WTC11 (cell line): ENCODE measurements around the gene ICA1. TPM values are rescaled to one million over a fixed set of nuclear protein-coding genes. Genes with fewer than 3 reads are reported as not detected.

Source experiments
- ATAC-seq: fragments of 200-7000 bp; cut with Tn5 transposase; 2 replicates; pipeline ENCODE4 v1.10.0; 2021; ENCODE audit warnings: mild to moderate bottlenecking, moderate library complexity
- CTCF ChIA-PET: fragments of 300-600 bp; sonication (Branson Sonifier 250); formaldehyde crosslinking; loops from one replicate; lab custom pipeline; 2021; ENCODE audit warnings: antibody characterized with exemption; lab: Charles Lee
- POLR2A ChIA-PET: fragments of 350-600 bp; sonication (Branson Sonifier 250); formaldehyde crosslinking; loops from one replicate; lab custom pipeline; 2021; ENCODE audit warnings: antibody characterized with exemption; lab: Charles Lee
- DNase-seq: peaks from one replicate; pipeline ENCODE4 v3.0.0; 2021; ENCODE audit warnings: low spot score
- H3K27ac Mint-ChIP-seq: 2 replicates; pipeline ENCODE4 v1.8.0; 2021; ENCODE audit warnings: mixed read lengths
- H3K27me3 Mint-ChIP-seq: 2 replicates; pipeline ENCODE4 v1.8.0; 2021; ENCODE audit warnings: low read depth, mild to moderate bottlenecking, moderate library complexity, mixed read lengths
- H3K36me3 Mint-ChIP-seq: 2 replicates; pipeline ENCODE4 v1.8.0; 2021; ENCODE audit warnings: mixed read lengths
- H3K4me1 Mint-ChIP-seq: 2 replicates; pipeline ENCODE4 v1.8.0; 2022; ENCODE audit warnings: mixed read lengths
- H3K4me3 Mint-ChIP-seq: 2 replicates; pipeline ENCODE4 v1.8.0; 2021; ENCODE audit warnings: mild to moderate bottlenecking, moderate library complexity, mixed read lengths
- H3K9me3 Mint-ChIP-seq: 2 replicates; pipeline ENCODE4 v1.8.0; 2021; ENCODE audit warnings: mixed read lengths
- ATF3 ChIP-seq: sonication (generic); formaldehyde crosslinking; conservative IDR thresholded peaks from 2 replicates; pipeline ENCODE4 v1.8.1; 2022; ENCODE audit warnings: mild to moderate bottlenecking, missing genetic modification reagents
- CDX4 ChIP-seq: fragments of 250-450 bp; sonication (Bioruptor Pico); IDR thresholded peaks from 2 replicates; pipeline ENCODE4 v1.9.0; 2021; ENCODE audit warnings: moderate library complexity, mild to moderate bottlenecking, inconsistent platforms, borderline replicate concordance
- CREM ChIP-seq: sonication (generic); formaldehyde crosslinking; IDR thresholded peaks from 2 replicates; pipeline ENCODE4 v1.8.1; 2022; ENCODE audit warnings: mild to moderate bottlenecking, missing genetic modification reagents, moderate library complexity
- ELF4 ChIP-seq: sonication (generic); formaldehyde crosslinking; IDR thresholded peaks from 2 replicates; pipeline ENCODE4 v1.8.1; 2022; ENCODE audit warnings: low read depth, mild to moderate bottlenecking, moderate library complexity, missing genetic modification reagents
- EMX1 ChIP-seq: fragments of 250-450 bp; sonication (Bioruptor Pico); IDR thresholded peaks from 2 replicates; pipeline ENCODE4 v1.8.0; 2021; ENCODE audit warnings: mild to moderate bottlenecking
- ERG ChIP-seq: fragments of 250-450 bp; sonication (Bioruptor Pico); IDR thresholded peaks from 2 replicates; pipeline ENCODE4 v1.8.0; 2021; ENCODE audit warnings: mild to moderate bottlenecking
- ESRRA ChIP-seq: sonication (generic); formaldehyde crosslinking; IDR thresholded peaks from 2 replicates; pipeline ENCODE4 v1.8.1; 2022; ENCODE audit warnings: mild to moderate bottlenecking, missing genetic modification reagents, borderline replicate concordance
- GRHL2 ChIP-seq: fragments of 250-450 bp; sonication (Bioruptor Pico); IDR thresholded peaks from 2 replicates; pipeline ENCODE4 v1.8.0; 2022; ENCODE audit warnings: mild to moderate bottlenecking, moderate library complexity; ENCODE audit not compliant: insufficient replicate concordance, severe bottlenecking
- HMGXB4 ChIP-seq: sonication (generic); formaldehyde crosslinking; IDR thresholded peaks from 2 replicates; pipeline ENCODE4 v1.8.1; 2023; ENCODE audit warnings: mild to moderate bottlenecking, moderate library complexity, missing genetic modification reagents
- IRF2 ChIP-seq: sonication (generic); formaldehyde crosslinking; IDR thresholded peaks from 2 replicates; pipeline ENCODE4 v1.8.0; 2022; ENCODE audit warnings: low read depth, missing genetic modification reagents, borderline replicate concordance
- MLX ChIP-seq: sonication (generic); formaldehyde crosslinking; IDR thresholded peaks from 2 replicates; pipeline ENCODE4 v1.8.1; 2023; ENCODE audit warnings: mild to moderate bottlenecking, missing genetic modification reagents, moderate library complexity
- PRDM15 ChIP-seq: sonication (generic); formaldehyde crosslinking; IDR thresholded peaks from 2 replicates; pipeline ENCODE4 v1.8.0; 2022; ENCODE audit warnings: missing genetic modification reagents
- PREB ChIP-seq: sonication (generic); formaldehyde crosslinking; IDR thresholded peaks from 2 replicates; pipeline ENCODE4 v1.8.1; 2022; ENCODE audit warnings: mild to moderate bottlenecking, missing genetic modification reagents, moderate library complexity, borderline replicate concordance
- PRRX2 ChIP-seq: fragments of 250-450 bp; sonication (Bioruptor Pico); IDR thresholded peaks from 2 replicates; pipeline ENCODE4 v1.8.0; 2021; ENCODE audit warnings: mild to moderate bottlenecking
- RORB ChIP-seq: fragments of 250-450 bp; sonication (Bioruptor Pico); IDR thresholded peaks from 2 replicates; pipeline ENCODE4 v1.9.0; 2021; ENCODE audit warnings: mild to moderate bottlenecking
- SMAD4 ChIP-seq: sonication (generic); formaldehyde crosslinking; IDR thresholded peaks from 2 replicates; pipeline ENCODE4 v1.8.0; 2022; ENCODE audit warnings: mild to moderate bottlenecking, missing genetic modification reagents
- SP1 ChIP-seq: sonication (generic); formaldehyde crosslinking; conservative IDR thresholded peaks from 2 replicates; pipeline ENCODE4 v1.8.1; 2022; ENCODE audit warnings: missing genetic modification reagents
- ZBTB21 ChIP-seq: sonication (generic); formaldehyde crosslinking; IDR thresholded peaks from 2 replicates; pipeline ENCODE4 v1.8.1; 2023; ENCODE audit warnings: mild to moderate bottlenecking, missing genetic modification reagents, borderline replicate concordance
- ZMAT4 ChIP-seq: fragments of 250-450 bp; sonication (Bioruptor Pico); IDR thresholded peaks from 2 replicates; pipeline ENCODE4 v1.9.0; 2021; ENCODE audit warnings: mild to moderate bottlenecking
- ZNF423 ChIP-seq: fragments of 250-450 bp; sonication (Bioruptor Pico); IDR thresholded peaks from 2 replicates; pipeline ENCODE4 v2.1.2; 2022; ENCODE audit warnings: mild to moderate bottlenecking, moderate library complexity
- ZNF512 ChIP-seq: sonication (generic); formaldehyde crosslinking; IDR thresholded peaks from 2 replicates; pipeline ENCODE4 v1.8.1; 2022; ENCODE audit warnings: missing genetic modification reagents, borderline replicate concordance
- ZSCAN18 ChIP-seq: fragments of 250-450 bp; sonication (Bioruptor Pico); IDR thresholded peaks from 2 replicates; pipeline ENCODE4 v2.1.2; 2022; ENCODE audit warnings: mild to moderate bottlenecking, moderate library complexity
- total RNA-seq: library from RNA; stranded (reverse); gene quantifications from 3 replicates; pipeline ENCODE4 v1.2.3, GENCODE V29; 2021

The ICA1 gene
- total RNA-seq, 1 experiment from 2014 or later = 31.2 TPM

GRCh38 chr7:8146106-8146787 is 115.7 kb downstream of the ICA1 start:
- H3K36me3 Mint-ChIP-seq = no peaks in the 10 kb centered on the region
- H3K9me3 Mint-ChIP-seq = no peaks in the 10 kb centered on the region
- H3K4me3 Mint-ChIP-seq = no peak overlapping the region
- H3K4me1 Mint-ChIP-seq = peaks cover 47% of the 10 kb centered on the region
- CTCF ChIA-PET = interaction anchor here (1.1 kb wide), 1 partner anchor 465 kb away, joined by 3 read pairs; no protein-coding TSS in a partner anchor
- DNase-seq = no peak
- ATAC-seq = no peak
- H3K27me3 Mint-ChIP-seq = no peaks in the 10 kb centered on the region
- POLR2A ChIA-PET = no interaction called here
- H3K27ac Mint-ChIP-seq = no peak overlapping the region
- TF ChIP-seq ZNF512 (CRISPR knock-in tag) = no peak
- no peak for TF ChIP-seq ZBTB21
- no peak for TF ChIP-seq SMAD4 (CRISPR knock-in tag)
- TF ChIP-seq PREB = no peak
- TF ChIP-seq PRDM15 (CRISPR knock-in tag) = no peak
- no peak for TF ChIP-seq HMGXB4 (CRISPR knock-in tag)
- TF ChIP-seq ESRRA = no peak
- no peak for TF ChIP-seq EMX1 (CRISPR knock-in tag)
- TF ChIP-seq ZNF423 (CRISPR knock-in tag) = no peak
- TF ChIP-seq RORB (CRISPR knock-in tag) = no peak
- no peak for TF ChIP-seq PRRX2 (CRISPR knock-in tag)
- TF ChIP-seq CDX4 (CRISPR knock-in tag) = no peak
- TF ChIP-seq ZSCAN18 (CRISPR knock-in tag) = no peak

GRCh38 chr7:8144856-8145255 is 117.1 kb downstream of the ICA1 start:
- Mint-ChIP-seq H3K4me1 (peaks cover 45% of the 10 kb centered on the region), H3K4me3 (no peak overlapping the region), H3K27me3 (no peaks in the 10 kb centered on the region), H3K9me3 (no peaks in the 10 kb centered on the region), H3K36me3 (no peaks in the 10 kb centered on the region), H3K27ac (no peak overlapping the region)
- POLR2A ChIA-PET = no interaction called here
- DNase-seq (no peak), ATAC-seq (no peak)
- CTCF ChIA-PET = no interaction called here
- no peak for TF ChIP-seq MLX (CRISPR knock-in tag)
- TF ChIP-seq IRF2 = no peak
- TF ChIP-seq ZMAT4 (CRISPR knock-in tag) = no peak
- no peak for TF ChIP-seq GRHL2 (CRISPR knock-in tag)
- TF ChIP-seq ATF3 (CRISPR knock-in tag) = no peak
- TF ChIP-seq ERG (CRISPR knock-in tag) = no peak
- TF ChIP-seq CREM = no peak
- TF ChIP-seq SP1 (CRISPR knock-in tag) = no peak
- TF ChIP-seq ELF4 (CRISPR knock-in tag) = no peak
